Glomerular endothelial cell (primary cell): ENCODE measurements around the gene NCKAP5. TPM values are rescaled to one million over a fixed set of nuclear protein-coding genes. Genes with fewer than 3 reads are reported as not detected.

Experiments
- DNase-seq: peaks from one replicate; pipeline ENCODE4 v3.0.0-alpha.2; 2011; ENCODE audit warnings: low read depth, low spot score; ENCODE audit errors: extremely low read depth
- total RNA-seq: library from RNA; depleted of rRNA; stranded (reverse); fragments of >200 nt; gene quantifications from 2 replicates; pipeline ENCODE4 v1.2.3, GENCODE V29; 2015

NCKAP5 gene
- total RNA-seq, 1 donor from 2014 or later: 6.8 TPM

DNA sequence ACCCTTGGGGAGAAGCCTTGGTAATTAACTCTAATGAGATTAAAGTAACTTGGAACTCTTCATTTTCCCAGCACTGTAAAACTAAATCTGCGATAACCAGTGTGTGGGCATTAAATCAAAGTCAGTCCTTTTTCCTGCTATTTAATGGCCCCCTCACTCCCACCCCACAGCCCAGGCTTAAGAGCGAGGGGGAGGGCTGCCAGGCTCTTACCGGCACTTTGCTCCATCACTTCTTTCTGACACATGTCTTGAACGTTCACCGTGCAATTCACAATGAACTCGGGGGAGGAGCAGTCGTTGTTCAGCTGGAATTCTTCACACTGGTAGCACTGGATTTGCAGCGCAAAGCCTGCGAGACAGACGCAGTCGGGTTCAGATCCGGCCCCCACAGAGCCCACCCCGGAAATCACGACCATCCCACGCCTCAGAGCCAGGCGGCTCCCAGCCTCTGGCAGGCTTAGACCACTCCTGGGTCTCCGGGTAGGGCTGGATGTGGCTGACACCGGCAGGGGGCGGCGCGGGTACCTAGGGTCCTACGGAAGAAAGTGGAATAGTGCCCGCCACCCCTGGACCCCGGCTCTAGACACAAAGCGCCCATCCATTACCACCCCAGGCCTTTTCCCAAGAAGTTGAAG lies 900.0 kb downstream of the NCKAP5 start:
- DNase-seq: no peak

DNA sequence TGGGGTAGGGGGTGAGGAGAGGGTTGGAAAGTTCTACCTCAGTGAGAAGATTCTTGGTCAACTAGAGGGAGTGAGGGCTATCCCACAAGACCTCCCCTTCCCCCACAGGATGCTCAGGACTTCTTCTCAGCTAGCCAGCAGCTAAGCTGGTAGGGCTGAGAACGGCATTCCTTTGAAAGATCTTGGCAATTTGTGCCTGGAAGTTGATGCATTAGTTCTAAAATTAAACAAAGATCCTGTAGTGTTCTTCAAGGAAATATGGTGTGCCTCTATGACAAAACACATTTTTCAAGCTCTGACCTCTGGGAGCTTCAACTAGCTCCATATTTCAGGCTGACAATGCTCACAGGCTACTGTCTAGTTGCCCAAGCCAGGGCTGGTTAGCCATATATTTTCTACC lies 900.6 kb downstream of the NCKAP5 start:
- no peak for DNase-seq

DNA sequence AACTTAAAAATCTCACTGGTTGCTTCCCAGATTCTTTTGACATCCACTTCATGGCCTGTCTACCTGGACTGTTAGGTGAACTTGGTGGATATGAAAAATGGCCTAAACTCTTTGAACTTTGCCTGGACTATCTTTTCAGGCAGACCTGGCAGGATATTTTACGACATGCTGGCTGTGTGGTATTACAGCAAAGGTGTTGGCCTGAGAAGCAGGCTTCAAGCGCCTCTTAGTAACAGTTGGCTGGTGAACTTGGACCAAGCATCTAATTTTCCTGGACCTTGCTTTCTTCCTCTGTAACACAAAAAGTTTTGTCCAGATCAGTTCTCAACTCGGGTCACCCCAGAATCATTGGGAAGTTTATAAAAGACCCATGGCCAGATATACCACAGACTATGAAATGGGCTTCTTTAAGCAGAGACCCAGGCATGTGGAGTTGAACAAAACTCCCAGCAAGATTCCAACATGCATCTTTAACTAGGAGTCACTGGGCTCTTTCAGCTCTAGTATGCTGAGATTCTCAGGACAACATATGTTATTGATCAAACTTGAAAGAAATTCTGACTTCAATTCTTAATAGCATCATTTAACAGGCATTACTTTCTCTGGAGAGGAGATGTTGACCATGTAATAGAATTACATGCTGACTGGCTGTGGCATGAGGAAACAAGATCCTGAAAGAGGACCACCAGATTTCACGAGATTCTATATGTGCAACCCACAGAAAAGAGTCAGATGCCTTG lies 902.7 kb downstream of the NCKAP5 start:
- no peak for DNase-seq

DNA sequence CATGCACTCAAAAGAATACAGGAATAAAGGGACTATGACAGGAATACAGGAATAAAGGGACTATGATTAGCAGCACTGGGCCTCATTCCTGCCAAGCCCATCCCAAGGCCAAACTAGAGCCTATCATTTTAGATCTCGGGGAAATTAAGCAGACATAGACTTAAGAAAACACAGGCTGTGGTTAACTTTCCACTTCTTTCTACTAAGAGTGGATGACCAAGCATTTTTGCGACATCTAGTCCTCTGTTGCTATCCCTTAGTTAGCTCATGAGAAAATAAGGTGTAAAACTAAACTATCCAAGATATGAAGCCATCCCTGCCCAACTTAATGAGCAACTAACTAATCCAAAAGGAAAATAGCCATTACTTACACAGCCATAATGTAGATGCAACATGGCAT lies 904.2 kb downstream of the NCKAP5 start:
- DNase-seq: no peak

DNA sequence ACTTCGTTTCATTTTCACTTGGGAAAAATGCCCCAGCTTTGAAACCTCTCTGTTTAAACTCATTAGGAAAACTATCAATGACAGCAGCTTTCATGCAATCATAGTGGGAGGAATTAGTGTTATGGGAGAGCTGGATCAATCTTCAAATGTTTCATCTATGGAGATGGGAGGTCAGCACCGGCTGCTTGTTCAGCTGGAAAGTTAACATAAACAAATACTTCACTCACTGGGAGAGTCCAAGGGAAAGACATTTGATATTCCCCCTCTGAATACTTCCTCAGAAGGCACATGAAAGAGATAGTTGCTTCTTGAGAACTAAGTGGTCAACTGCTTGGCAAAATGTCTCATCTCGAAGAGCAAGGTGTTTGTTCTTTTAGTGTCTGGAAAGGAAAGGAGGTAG lies 905.5 kb downstream of the NCKAP5 start:
- DNase-seq: no peak

DNA sequence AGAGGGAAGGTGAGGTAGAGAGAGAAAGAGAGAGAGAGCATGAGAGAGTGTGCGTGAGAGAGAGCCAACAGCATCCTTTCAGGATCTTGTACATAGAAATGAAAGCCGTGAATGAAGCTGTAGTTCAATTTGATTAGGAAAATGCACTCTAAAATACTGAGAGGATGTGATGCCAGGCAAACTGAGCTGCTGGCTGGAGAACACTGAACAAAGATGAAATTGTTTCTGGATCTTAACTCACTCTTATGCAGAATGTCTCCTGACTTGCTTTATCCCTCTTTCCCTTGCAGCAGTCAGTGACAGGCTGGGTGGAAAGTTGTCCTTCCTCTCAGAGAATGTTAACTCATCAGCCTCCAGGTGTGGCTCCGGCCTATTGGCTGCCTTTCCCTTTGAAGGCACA lies 908.9 kb downstream of the NCKAP5 start:
- DNase-seq: no peak

DNA sequence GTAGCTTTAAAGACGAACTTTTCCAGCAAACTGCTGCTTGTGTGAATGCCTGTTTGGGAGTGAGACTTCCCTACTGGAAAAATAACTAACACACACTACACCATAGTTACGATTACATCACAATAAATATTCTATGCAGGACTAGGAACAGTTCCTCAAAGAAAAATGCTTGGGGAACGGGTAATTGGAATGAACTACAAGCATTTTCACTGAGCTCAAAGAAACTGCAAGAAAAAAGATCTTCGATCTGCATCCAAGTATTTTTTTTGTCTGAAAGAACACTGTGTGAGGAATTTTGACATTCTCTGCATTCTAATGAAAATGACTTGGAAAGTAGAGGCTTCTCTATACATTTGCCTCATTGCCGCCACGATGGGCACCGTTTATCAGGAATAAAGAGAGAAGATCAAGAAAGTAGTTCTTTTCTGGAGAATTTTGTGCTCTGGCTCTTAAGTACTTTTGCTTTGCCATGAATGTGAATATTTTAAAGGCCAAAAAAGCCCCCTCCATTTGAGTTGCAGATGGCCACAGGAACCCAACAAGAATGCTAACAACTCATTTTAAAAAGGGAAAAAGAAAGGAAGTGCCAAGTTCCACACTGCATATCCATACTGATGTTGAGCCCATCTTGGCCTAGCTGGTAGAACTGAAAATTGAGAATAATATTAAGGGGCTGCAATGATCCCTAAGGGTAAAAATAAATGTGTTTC lies 911.8 kb downstream of the NCKAP5 start:
- DNase-seq: no peak

DNA sequence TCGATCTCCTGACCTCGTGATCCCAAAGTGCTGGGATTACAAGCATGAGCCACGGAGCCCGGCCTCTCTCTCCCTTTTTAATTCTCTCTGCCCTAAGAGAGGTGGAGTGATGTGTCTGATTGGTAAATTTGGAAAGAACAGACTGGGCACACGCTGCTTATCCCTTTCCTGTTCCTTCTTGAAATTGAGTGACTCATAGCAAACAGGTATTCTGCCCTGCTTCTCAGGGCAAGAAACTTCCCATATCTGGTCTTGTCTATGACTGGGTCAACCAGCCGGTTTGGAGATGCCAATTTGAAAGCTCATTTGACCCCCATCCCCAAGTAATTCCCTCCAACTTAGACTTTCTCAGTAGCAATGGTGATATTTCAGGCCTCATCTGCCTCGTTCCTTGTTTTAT lies 913.3 kb downstream of the NCKAP5 start:
- DNase-seq: no peak

DNA sequence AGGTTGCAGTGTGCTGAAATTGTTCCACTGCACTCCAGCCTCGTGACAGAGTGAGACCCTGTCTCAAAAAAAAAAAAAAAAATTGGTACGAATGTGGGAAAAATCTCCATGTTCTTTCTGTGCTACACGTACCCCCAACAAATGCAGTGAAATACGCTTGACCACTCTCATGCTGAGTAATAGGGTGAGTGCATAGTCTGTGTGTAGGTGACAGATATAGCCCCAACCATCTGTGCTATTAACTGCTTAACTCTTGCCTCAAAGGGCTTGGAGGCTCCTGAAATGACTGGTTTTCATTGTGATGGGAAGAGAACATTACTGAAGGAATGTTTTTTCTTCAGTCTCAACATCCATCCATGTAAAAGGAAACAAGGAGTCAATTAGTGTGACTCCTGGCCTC lies 913.9 kb downstream of the NCKAP5 start:
- DNase-seq: no peak

DNA sequence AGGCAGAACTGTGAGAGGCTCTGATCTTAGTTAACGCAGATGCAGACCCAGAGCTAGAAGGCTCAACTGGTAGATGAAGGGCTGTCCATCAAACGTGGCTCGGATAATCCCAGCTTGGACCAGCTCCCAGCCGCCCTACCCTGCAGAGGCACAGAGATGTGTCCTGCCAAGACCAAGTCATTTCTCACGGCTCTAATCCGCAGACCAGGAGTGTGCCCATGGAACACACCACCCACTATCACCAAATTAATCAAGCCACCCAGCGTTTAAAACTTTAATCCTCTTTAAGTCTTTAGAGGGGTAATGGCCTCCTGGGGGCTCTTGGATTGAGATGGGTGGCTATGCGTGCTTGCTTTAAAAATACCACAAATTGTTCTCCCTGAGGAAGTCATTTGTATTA lies 915.8 kb downstream of the NCKAP5 start:
- no peak for DNase-seq

DNA sequence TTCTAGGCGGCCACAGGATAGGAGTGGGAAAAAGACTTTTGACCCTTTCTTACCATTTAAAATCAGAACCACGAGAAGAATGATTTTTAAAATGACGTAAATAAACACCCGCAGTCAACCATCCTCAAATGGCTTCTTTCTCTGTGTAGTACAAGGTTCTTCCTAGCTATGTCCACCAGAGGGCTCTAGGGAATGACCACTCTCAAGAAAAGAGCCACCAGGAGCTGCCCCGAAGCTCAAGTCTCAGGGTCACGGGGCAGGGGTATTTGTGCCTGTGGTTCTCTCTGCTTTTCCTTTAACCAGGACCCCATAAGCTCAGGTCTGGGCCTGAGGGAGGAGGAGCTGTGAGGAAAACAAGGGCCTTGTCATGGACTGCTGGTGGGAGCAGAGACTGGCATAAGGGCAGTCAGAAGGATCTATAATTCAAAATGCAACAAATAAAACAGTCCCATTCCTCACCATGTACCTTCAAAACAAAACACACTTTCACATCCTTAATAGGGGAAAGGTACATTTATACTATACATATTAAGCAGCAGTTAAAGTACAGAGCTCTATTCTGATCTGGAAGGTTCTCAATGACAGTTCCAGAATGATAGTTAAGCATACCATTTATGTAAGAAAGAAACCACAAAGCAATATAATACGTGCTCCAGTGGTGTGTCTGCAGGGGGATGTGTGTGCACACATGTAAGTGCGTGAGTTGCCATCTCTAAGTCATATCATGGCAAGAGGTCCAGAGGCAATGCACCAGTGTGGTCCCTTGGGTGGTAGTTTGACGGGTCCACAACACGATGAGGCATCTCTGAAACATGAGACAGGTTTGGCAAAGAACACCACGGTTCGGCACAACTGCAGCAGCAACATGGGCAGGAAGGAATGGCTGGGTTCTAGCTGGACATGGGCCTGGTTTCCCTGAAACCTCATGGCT lies 916.9 kb downstream of the NCKAP5 start:
- no peak for DNase-seq

DNA sequence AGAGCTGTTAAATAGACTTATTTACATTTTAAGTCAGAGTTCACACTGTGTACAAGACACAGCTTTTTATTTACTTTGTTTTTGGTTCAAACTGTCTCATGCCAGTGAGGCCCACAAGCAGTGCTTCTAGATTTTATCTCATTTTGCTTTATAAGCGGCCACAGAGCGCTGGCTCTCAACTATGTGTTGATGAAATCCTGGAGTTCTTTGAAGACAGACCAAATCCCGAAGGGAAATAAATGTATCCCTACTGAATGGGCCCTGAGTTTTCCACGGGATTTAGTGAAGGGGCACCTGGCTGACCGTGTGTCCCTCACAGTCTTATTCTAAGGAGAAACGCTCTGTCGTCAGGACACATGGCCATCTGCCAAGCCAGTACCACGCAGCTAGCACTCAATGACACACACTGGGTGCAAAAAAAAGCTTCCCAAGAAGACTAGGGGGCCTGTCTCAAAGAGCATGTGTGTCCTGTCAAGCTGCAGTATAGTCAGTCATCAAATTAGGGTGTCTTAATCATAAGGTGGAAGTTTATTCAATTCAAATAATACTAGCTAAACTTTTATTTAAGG lies 921.6 kb downstream of the NCKAP5 start:
- no peak for DNase-seq

DNA sequence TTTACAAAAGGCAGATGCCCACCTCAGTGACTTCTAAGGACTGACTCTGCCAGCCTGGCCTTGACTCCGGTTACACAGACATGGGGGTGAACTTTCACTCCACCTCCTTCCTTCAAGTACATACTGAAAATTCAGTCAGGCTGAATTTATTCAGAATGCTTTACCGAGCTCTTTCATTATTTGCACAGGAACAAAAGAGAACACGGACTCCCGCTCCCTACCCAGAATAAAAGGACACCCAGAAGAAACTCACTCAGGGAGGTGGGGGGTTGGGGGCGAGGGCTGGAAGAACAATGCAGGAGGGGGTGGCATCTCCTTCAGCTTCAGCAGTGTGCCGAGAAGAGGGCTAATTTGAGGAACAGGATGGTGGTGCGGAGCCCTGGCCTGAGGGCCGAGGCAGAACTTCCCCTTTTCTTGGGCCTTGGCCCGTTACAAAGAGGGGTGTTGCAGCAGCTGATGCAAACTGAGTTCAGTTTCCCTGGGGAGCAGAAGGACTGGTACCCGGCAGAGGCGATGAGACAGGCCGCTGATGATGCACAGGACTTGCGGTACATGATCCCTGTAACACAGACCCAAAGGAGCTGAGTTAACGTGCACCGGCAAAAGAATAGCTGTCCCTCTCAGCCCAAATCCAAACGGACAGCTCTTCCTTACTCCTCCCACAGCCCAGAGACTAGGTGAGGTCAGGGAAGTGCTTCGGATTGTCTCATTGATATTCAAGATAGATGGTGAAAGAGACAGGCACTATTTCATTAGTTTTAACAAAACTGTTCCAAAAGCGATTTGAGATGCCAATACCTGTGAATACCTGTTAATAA lies 922.3 kb downstream of the NCKAP5 start:
- DNase-seq: no peak

DNA sequence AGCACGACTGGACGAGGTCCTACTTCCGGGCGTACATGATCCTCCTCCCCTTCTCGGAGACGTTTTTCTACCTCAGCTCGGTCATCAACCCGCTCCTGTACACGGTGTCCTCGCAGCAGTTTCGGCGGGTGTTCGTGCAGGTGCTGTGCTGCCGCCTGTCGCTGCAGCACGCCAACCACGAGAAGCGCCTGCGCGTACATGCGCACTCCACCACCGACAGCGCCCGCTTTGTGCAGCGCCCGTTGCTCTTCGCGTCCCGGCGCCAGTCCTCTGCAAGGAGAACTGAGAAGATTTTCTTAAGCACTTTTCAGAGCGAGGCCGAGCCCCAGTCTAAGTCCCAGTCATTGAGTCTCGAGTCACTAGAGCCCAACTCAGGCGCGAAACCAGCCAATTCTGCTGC lies 923.1 kb downstream of the NCKAP5 start:
- DNase-seq: no peak

DNA sequence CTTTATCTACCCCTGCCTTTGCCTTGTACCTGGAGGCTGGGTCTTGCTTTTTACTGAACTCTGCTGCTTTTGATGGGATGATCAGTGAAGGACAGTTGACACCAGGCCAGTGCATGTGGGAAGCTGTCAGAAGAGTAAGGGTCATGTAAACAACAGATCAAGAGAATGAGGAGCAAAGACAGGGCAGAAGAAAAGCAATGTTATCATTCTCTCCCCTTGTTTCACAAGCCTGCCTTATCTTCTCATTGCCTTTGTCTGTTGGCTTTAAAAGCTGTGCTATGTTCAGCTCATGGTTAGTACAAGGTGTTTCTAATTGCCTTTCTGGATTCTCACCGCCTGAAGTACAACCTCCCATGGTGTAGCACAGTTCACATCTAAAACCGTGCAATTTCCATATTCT lies 925.8 kb downstream of the NCKAP5 start:
- DNase-seq: no peak

DNA sequence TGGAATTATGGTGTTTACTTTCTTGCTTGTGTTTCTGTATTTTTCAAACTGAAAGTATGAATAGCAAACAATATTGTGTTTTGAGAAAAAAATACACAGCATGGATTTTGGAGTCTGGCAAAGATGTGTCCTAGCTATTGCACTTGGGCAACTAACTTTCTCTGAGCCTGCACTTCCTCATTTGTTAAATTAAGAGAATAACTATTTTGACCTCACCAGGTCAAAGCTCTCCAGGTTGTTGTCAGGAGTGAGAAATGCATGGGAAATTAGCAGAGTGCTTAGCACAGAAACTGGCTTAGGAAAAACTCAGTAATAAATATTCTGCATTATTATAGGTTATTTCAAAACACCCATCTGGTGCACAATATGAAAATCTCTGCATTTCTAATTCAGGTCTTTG lies 926.4 kb downstream of the NCKAP5 start:
- DNase-seq: no peak

DNA sequence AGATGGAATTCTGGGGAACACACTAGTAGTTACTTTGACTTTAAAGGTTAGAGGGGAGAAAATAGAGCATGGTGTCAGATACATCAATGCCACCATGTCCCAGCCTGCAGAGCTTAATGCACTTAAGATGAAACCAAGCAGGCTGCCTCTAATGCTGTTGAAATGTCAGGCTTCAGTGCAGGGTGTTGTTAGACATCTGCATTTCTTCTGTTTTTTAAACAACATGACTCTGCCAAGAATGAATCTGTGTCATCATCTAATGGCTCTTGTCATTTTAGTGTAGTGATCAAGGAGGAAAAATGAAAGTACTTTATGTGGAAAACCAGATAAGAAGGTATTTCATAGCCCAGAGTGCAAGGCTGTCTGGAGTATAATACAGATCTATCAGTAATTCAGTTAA lies 928.1 kb downstream of the NCKAP5 start:
- no peak for DNase-seq

DNA sequence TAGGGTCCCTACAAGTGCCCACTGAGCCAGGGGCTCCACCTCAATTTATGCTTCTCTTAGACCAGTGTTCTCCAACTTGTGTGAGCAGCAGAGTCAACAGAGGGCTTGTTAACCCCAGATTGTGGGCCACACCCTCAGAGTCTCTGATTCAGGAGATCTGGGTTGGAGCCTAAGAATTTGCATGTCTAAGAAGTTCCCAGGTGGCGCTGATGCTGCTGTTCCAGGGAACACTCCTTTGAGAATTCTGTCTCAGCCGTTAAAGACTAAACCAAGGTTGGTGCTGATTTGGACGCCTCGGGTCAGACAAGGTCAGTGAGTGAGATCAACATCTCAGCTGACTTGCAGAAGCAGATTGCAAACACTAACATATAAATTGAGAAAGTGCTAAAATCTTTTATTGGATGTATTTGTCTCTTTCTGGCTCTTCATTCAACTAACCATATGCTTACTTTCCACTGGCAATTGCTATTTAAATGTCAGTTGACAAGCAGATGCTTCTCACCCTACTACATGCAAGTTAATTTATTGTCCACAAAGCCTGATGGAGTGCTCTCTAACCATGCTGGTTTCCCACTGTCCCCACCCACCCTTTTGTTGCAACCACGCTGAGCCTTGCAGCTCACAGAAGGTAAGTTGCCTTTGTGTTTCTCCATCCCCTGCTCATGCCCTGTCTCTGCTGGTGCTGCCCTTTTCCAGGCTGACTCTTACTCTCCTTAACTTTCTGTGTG lies 929.8 kb downstream of the NCKAP5 start:
- DNase-seq: no peak

DNA sequence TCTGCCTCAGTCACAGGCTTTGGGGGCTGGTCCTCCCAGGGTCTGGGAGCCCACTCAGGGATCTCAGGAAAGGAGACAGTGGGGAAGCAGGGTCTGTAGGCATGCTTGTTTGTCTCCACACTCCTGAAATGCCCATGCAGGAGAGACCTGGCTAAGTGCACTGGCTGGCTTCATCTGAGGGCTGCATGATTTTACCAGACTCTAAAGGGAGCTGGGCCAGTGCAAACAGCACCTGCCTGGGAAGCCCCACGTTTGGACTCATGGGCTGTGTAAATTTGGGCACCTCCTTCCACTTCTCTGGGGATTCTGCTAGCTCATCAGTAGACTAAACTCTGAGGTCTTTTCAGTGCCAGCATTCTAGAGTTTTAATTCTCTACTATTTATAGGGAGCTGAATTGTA lies 931.9 kb downstream of the NCKAP5 start:
- no peak for DNase-seq
